Measurements from ENCODE around the gene CACNB1.

DNA sequence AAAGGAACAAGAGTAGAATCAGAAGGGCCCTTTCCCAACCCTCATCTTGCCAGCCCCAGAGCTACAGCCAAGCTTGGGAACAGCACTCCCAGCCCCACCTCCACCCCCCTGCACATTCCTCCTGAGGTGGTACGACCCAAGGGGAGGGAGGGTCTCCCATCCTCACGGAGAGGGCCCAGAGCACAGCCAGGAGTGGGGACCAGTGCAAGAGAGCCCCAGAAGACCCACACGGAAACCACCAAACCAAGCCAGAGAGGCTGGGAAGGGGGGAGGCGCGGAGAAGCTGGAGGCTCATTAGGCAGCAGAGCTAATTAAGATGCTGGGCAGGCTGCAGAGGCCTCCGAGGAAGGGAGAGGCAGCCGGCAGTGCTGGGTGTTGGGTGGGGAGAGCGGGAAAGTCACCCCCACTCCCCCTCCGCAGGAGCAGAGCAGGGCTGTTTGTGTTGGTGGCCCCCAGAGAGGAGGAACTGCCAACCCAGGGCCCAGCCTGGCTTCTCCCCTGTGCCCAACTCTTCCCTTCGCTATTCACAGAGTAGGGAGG is 2.4 kb downstream of the CACNB1 start:
- TF ChIP-seq, protein P1, sequence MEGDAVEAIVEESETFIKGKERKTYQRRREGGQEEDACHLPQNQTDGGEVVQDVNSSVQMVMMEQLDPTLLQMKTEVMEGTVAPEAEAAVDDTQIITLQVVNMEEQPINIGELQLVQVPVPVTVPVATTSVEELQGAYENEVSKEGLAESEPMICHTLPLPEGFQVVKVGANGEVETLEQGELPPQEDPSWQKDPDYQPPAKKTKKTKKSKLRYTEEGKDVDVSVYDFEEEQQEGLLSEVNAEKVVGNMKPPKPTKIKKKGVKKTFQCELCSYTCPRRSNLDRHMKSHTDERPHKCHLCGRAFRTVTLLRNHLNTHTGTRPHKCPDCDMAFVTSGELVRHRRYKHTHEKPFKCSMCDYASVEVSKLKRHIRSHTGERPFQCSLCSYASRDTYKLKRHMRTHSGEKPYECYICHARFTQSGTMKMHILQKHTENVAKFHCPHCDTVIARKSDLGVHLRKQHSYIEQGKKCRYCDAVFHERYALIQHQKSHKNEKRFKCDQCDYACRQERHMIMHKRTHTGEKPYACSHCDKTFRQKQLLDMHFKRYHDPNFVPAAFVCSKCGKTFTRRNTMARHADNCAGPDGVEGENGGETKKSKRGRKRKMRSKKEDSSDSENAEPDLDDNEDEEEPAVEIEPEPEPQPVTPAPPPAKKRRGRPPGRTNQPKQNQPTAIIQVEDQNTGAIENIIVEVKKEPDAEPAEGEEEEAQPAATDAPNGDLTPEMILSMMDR (IDR thresholded peaks at IDR 0.05): no peak
- no peak for TF ChIP-seq EP300 (IDR thresholded peaks at IDR 0.05)

Data from tibial nerve (tissue), 4 donors.